Measurements from ENCODE around the gene C22orf31.

DNA sequence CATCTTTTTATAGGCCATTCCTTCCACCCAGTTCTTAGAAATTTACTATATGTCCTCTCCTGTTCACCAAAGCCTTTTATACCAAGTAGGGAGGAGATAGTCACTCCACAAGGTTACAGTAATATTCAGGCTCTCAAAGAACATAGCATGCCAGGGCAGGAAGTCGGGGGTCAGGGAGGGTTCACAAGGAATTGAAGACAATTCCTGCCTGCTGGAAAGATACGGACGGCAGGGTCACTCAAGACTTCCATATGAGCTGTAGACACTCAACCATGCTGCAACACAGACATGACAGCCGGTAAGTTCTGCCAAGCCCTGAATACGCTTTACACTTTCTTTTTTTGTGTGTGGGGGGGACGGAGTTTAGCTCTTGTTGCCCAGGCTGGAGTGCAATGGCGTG lies 700 bp downstream of the C22orf31 start:
- TF ChIP-seq, protein P1, sequence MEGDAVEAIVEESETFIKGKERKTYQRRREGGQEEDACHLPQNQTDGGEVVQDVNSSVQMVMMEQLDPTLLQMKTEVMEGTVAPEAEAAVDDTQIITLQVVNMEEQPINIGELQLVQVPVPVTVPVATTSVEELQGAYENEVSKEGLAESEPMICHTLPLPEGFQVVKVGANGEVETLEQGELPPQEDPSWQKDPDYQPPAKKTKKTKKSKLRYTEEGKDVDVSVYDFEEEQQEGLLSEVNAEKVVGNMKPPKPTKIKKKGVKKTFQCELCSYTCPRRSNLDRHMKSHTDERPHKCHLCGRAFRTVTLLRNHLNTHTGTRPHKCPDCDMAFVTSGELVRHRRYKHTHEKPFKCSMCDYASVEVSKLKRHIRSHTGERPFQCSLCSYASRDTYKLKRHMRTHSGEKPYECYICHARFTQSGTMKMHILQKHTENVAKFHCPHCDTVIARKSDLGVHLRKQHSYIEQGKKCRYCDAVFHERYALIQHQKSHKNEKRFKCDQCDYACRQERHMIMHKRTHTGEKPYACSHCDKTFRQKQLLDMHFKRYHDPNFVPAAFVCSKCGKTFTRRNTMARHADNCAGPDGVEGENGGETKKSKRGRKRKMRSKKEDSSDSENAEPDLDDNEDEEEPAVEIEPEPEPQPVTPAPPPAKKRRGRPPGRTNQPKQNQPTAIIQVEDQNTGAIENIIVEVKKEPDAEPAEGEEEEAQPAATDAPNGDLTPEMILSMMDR (IDR thresholded peaks at IDR 0.05; ENCODE audit: low read length): no peak
- TF ChIP-seq EZH2 (optimal IDR thresholded peaks at IDR 0.05; ENCODE audit: low read depth, low read length) (no peak), EZH2phosphoT487 (IDR thresholded peaks at IDR 0.05; ENCODE audit: low read length) (no peak)

Data from MM.1S (cell line).